Measurements from ENCODE around the gene RHBDF1. TPM values are rescaled to one million over a fixed set of nuclear protein-coding genes. Genes with fewer than 3 reads are reported as not detected.
"Not testable (repeated sequence)": the region's sequence is repeated elsewhere in the genome, so short reads cannot be mapped to it uniquely, and the experiment has no call there.

Gene RHBDF1
- total and polyA plus RNA-seq, 2 donors (not counting 1 experiment from before 2014, with no cell fraction given): 40.5 to 53.8 TPM

GRCh38 chr16:30627-31026, 41.8 kb downstream of the RHBDF1 start:
- not testable (repeated sequence) for DNase-seq (ENCODE audit: low read depth in 2 of 2); H3K4me2 ChIP-seq (ENCODE audit: extremely low read depth, insufficient read depth, low read length); H3K9me3 ChIP-seq (ENCODE audit: control insufficient read depth, insufficient read depth, low read depth, low read length); H3K9ac ChIP-seq (ENCODE audit: insufficient read depth, low read length); H2AFZ ChIP-seq (ENCODE audit: low read length); H3K27ac ChIP-seq (ENCODE audit: insufficient read depth, low read length); H3K4me1 ChIP-seq (ENCODE audit: control insufficient read depth, extremely low read depth, insufficient read depth, low read length); H3K36me3 ChIP-seq (ENCODE audit: control insufficient read depth, insufficient read depth, low read length); H3K27me3 ChIP-seq (ENCODE audit: control insufficient read depth, insufficient read depth, low read length); H4K20me1 ChIP-seq (ENCODE audit: control insufficient read depth, extremely low read depth, insufficient read depth, low read length); H3K79me2 ChIP-seq (ENCODE audit: control insufficient read depth, insufficient read depth, low read length); H3K4me3 ChIP-seq (replicated peaks in 1 of 4; ENCODE audit: control extremely low read depth in 1 of 4, insufficient read depth in 1 of 4, low read depth in 3 of 4, low read length in 4 of 4)

DNA sequence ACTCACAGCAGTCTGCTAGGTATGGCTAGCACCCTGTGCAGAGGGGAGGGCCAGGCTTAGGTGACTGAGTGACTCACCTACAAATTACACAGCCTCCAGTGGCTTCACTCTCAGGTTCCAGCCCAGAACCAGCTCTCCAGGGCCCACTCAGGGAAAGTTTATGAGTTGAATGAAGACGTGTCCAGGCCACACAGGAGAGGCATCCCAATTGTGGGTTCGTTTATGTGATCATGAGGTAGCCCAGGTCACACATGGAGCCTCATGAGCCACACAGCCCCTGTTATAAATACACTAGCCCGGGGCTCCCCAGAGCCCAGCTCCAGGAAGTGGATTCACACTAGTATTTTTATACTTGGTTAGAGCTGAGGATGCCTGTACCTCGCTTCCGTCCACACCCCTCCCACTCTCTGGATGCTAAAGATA, 46.5 kb downstream of the RHBDF1 start:
- H3K27ac ChIP-seq (ENCODE audit: insufficient read depth, low read length); H4K20me1 ChIP-seq (ENCODE audit: control insufficient read depth, extremely low read depth, insufficient read depth, low read length); H3K9ac ChIP-seq (ENCODE audit: insufficient read depth, low read length); H3K4me2 ChIP-seq (ENCODE audit: extremely low read depth, insufficient read depth, low read length); DNase-seq (ENCODE audit: low read depth in 2 of 2); H3K4me3 ChIP-seq (replicated peaks in 1 of 4; ENCODE audit: control extremely low read depth in 1 of 4, insufficient read depth in 1 of 4, low read depth in 3 of 4, low read length in 4 of 4); H3K27me3 ChIP-seq (ENCODE audit: control insufficient read depth, insufficient read depth, low read length); H3K36me3 ChIP-seq (ENCODE audit: control insufficient read depth, insufficient read depth, low read length); H3K9me3 ChIP-seq (ENCODE audit: control insufficient read depth, insufficient read depth, low read depth, low read length); H3K4me1 ChIP-seq (ENCODE audit: control insufficient read depth, extremely low read depth, insufficient read depth, low read length); H2AFZ ChIP-seq (ENCODE audit: low read length); H3K79me2 ChIP-seq (ENCODE audit: control insufficient read depth, insufficient read depth, low read length): not testable (repeated sequence)

- not testable (repeated sequence) for H3K9me3 ChIP-seq (ENCODE audit: control insufficient read depth, insufficient read depth, low read depth, low read length); H4K20me1 ChIP-seq (ENCODE audit: control insufficient read depth, extremely low read depth, insufficient read depth, low read length); H3K36me3 ChIP-seq (ENCODE audit: control insufficient read depth, insufficient read depth, low read length); H3K27me3 ChIP-seq (ENCODE audit: control insufficient read depth, insufficient read depth, low read length); H3K4me2 ChIP-seq (ENCODE audit: extremely low read depth, insufficient read depth, low read length); H2AFZ ChIP-seq (ENCODE audit: low read length); H3K79me2 ChIP-seq (ENCODE audit: control insufficient read depth, insufficient read depth, low read length); H3K4me1 ChIP-seq (ENCODE audit: control insufficient read depth, extremely low read depth, insufficient read depth, low read length); H3K9ac ChIP-seq (ENCODE audit: insufficient read depth, low read length); H3K27ac ChIP-seq (ENCODE audit: insufficient read depth, low read length); H3K4me3 ChIP-seq (replicated peaks in 1 of 4; ENCODE audit: control extremely low read depth in 1 of 4, insufficient read depth in 1 of 4, low read depth in 3 of 4, low read length in 4 of 4); DNase-seq (ENCODE audit: low read depth in 2 of 2)
Observed at GRCh38 chr16:24151-24550, 48.3 kb downstream of the RHBDF1 start.

DNA sequence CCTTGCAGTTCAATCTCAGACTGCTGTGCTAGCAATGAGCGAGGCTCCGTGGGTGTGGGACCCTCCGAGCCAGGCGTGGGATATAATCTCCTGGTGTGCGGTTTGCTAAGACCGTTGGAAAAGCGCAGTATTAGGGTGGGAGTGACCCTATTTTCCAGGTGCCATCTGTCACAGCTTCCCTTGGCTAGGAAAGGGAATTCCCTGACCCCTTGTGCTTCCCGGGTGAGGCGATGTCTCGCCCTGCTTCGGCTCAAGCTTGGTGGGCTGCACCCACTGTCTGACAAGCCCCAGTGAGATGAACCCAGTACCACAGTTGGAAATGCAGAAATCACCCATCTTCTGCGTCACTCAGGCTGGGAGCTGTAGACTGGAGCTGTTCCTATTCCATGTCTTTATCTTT, 51.5 kb downstream of the RHBDF1 start:
- H3K9ac ChIP-seq (ENCODE audit: insufficient read depth, low read length); H3K79me2 ChIP-seq (ENCODE audit: control insufficient read depth, insufficient read depth, low read length); H3K9me3 ChIP-seq (ENCODE audit: control insufficient read depth, insufficient read depth, low read depth, low read length); H3K27me3 ChIP-seq (ENCODE audit: control insufficient read depth, insufficient read depth, low read length); H3K27ac ChIP-seq (ENCODE audit: insufficient read depth, low read length); H3K4me2 ChIP-seq (ENCODE audit: extremely low read depth, insufficient read depth, low read length); H2AFZ ChIP-seq (ENCODE audit: low read length); H3K4me1 ChIP-seq (ENCODE audit: control insufficient read depth, extremely low read depth, insufficient read depth, low read length); DNase-seq (ENCODE audit: low read depth in 2 of 2); H4K20me1 ChIP-seq (ENCODE audit: control insufficient read depth, extremely low read depth, insufficient read depth, low read length); H3K36me3 ChIP-seq (ENCODE audit: control insufficient read depth, insufficient read depth, low read length); H3K4me3 ChIP-seq (replicated peaks in 1 of 4; ENCODE audit: control extremely low read depth in 1 of 4, insufficient read depth in 1 of 4, low read depth in 3 of 4, low read length in 4 of 4): not testable (repeated sequence)

GRCh38 chr16:17062-17765, 55.2 kb downstream of the RHBDF1 start:
- not testable (repeated sequence) for H3K4me1 ChIP-seq (ENCODE audit: control insufficient read depth, extremely low read depth, insufficient read depth, low read length); DNase-seq (ENCODE audit: low read depth in 2 of 2); H3K9ac ChIP-seq (ENCODE audit: insufficient read depth, low read length); H3K27ac ChIP-seq (ENCODE audit: insufficient read depth, low read length); H2AFZ ChIP-seq (ENCODE audit: low read length); H3K4me2 ChIP-seq (ENCODE audit: extremely low read depth, insufficient read depth, low read length); H3K4me3 ChIP-seq (replicated peaks in 1 of 4; ENCODE audit: control extremely low read depth in 1 of 4, insufficient read depth in 1 of 4, low read depth in 3 of 4, low read length in 4 of 4); H3K9me3 ChIP-seq (ENCODE audit: control insufficient read depth, insufficient read depth, low read depth, low read length); H4K20me1 ChIP-seq (ENCODE audit: control insufficient read depth, extremely low read depth, insufficient read depth, low read length); H3K36me3 ChIP-seq (ENCODE audit: control insufficient read depth, insufficient read depth, low read length); H3K27me3 ChIP-seq (ENCODE audit: control insufficient read depth, insufficient read depth, low read length); H3K79me2 ChIP-seq (ENCODE audit: control insufficient read depth, insufficient read depth, low read length)

All from fibroblast of lung (primary cell).